ENCODE results near the gene SUV39H1.

The SUV39H1 gene

GRCh38 chrX:48736878-48737212, 40.3 kb downstream of the SUV39H1 start:
- Histone ChIP-seq H4K20me1 (ENCODE audit: insufficient read depth, low read length, poor library complexity, severe bottlenecking) (no peaks in the 10 kb centered on the region), H3K9me2 (replicated peaks; ENCODE audit: low read depth, low read length) (no peaks in the 10 kb centered on the region), H3K36me3 (ENCODE audit: insufficient read depth, low read length) (no peaks in the 10 kb centered on the region), H3K79me2 (ENCODE audit: insufficient read depth, low read length) (peaks cover 6% of the 10 kb centered on the region; the same call in 1 of the 2 replicates), H2AFZ (ENCODE audit: low read length) (peak overlapping the region; percentile 74), H3K4me3 (ENCODE audit: low read length, poor library complexity, severe bottlenecking) (peak overlapping the region; percentile 77), H3K4me1 (ENCODE audit: insufficient read depth, low read length, poor library complexity, severe bottlenecking) (peaks cover 6% of the 10 kb centered on the region), H3K9ac (ENCODE audit: low read depth, low read length, poor library complexity, severe bottlenecking) (peak overlapping the region; percentile 74), H3K4me2 (ENCODE audit: low read depth, low read length, poor library complexity, severe bottlenecking) (peak overlapping the region; percentile 85), H3F3A (ENCODE audit: low read depth) (no peaks in the 10 kb centered on the region), H3K9me3 (ENCODE audit: insufficient read depth, low read depth, low read length) (no peaks in the 10 kb centered on the region), H3K27me3 (ENCODE audit: insufficient read depth, low read length, poor library complexity, severe bottlenecking) (no peaks in the 10 kb centered on the region)
- no peak for TF ChIP-seq EZH2phosphoT487 (IDR thresholded peaks at IDR 0.05; ENCODE audit: borderline replicate concordance)
- TF ChIP-seq CTCF (conservative IDR thresholded peaks at IDR 0.05; ENCODE audit: low read length), result no peak

- peak overlapping the region; percentile 77 for H3K4me3 ChIP-seq (ENCODE audit: low read length, poor library complexity, severe bottlenecking)
- peak overlapping the region; percentile 73; the same call in 1 of the 2 replicates for H2AFZ ChIP-seq (ENCODE audit: low read length)
Observed at GRCh38 chrX:48737213-48737938, 40.8 kb downstream of the SUV39H1 start.

GRCh38 chrX:48737940-48738339, 41.4 kb downstream of the SUV39H1 start:
- Histone ChIP-seq H3K9ac (ENCODE audit: low read depth, low read length, poor library complexity, severe bottlenecking) (peak overlapping the region; percentile 88), H2AFZ (ENCODE audit: low read length) (peak overlapping the region; percentile 73; the same call in 1 of the 2 replicates), H3K9me2 (replicated peaks; ENCODE audit: low read depth, low read length) (no peaks in the 10 kb centered on the region), H3K79me2 (ENCODE audit: insufficient read depth, low read length) (peaks cover 6% of the 10 kb centered on the region; the same call in 1 of the 2 replicates), H4K20me1 (ENCODE audit: insufficient read depth, low read length, poor library complexity, severe bottlenecking) (no peaks in the 10 kb centered on the region), H3F3A (ENCODE audit: low read depth) (no peaks in the 10 kb centered on the region), H3K4me1 (ENCODE audit: insufficient read depth, low read length, poor library complexity, severe bottlenecking) (peaks cover 6% of the 10 kb centered on the region), H3K4me3 (ENCODE audit: low read length, poor library complexity, severe bottlenecking) (peak overlapping the region; percentile 77), H3K9me3 (ENCODE audit: insufficient read depth, low read depth, low read length) (no peaks in the 10 kb centered on the region), H3K27me3 (ENCODE audit: insufficient read depth, low read length, poor library complexity, severe bottlenecking) (no peaks in the 10 kb centered on the region), H3K36me3 (ENCODE audit: insufficient read depth, low read length) (no peaks in the 10 kb centered on the region), H3K4me2 (ENCODE audit: low read depth, low read length, poor library complexity, severe bottlenecking) (peak overlapping the region; percentile 90)
- TF ChIP-seq EZH2phosphoT487 (IDR thresholded peaks at IDR 0.05; ENCODE audit: borderline replicate concordance) (no peak), CTCF (conservative IDR thresholded peaks at IDR 0.05; ENCODE audit: low read length) (no peak)

More at GRCh38 chrX:48737213-48737938, 40.8 kb downstream of the SUV39H1 start:
- H3K4me1 ChIP-seq (ENCODE audit: insufficient read depth, low read length, poor library complexity, severe bottlenecking), result peaks cover 6% of the 10 kb centered on the region
- H3K4me2 ChIP-seq (ENCODE audit: low read depth, low read length, poor library complexity, severe bottlenecking), result peak overlapping the region; percentile 90
- no peaks in the 10 kb centered on the region for H3K36me3 ChIP-seq (ENCODE audit: insufficient read depth, low read length)
- no peaks in the 10 kb centered on the region for H4K20me1 ChIP-seq (ENCODE audit: insufficient read depth, low read length, poor library complexity, severe bottlenecking)
- peaks cover 6% of the 10 kb centered on the region; the same call in 1 of the 2 replicates for H3K79me2 ChIP-seq (ENCODE audit: insufficient read depth, low read length)
- H3F3A ChIP-seq (ENCODE audit: low read depth), result no peaks in the 10 kb centered on the region
- TF ChIP-seq EZH2phosphoT487 (IDR thresholded peaks at IDR 0.05; ENCODE audit: borderline replicate concordance) (no peak), CTCF (conservative IDR thresholded peaks at IDR 0.05; ENCODE audit: low read length) (no peak)
- H3K9me3 ChIP-seq (ENCODE audit: insufficient read depth, low read depth, low read length), result no peaks in the 10 kb centered on the region
- H3K27me3 ChIP-seq (ENCODE audit: insufficient read depth, low read length, poor library complexity, severe bottlenecking), result no peaks in the 10 kb centered on the region
- peak overlapping the region; percentile 88 for H3K9ac ChIP-seq (ENCODE audit: low read depth, low read length, poor library complexity, severe bottlenecking)
- no peaks in the 10 kb centered on the region for H3K9me2 ChIP-seq (replicated peaks; ENCODE audit: low read depth, low read length)
